Measurements from ENCODE around the gene GMPS. TPM values are rescaled to one million over a fixed set of nuclear protein-coding genes. Genes with fewer than 3 reads are reported as not detected.

The GMPS gene
- total RNA-seq, 1 donor from 2014 or later: 39.9 TPM

DNA sequence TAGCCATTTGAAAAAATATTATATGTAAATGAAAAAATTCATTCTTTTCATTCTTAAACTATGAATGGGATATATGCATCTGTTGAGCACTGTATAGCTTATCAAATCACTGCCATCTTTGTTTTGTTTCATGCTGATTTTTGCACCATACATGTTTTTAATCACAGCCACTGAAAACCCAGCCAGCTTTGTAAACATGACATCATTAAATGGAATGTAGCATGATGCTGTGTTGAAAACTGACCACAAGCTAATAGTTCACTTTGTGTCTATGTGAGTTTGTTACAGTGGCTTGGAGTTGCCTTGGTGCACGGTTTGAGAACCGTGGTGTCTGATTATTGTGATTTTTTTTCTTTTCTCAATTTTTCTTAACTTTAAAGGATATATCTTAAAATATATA, 75.7 kb downstream of the GMPS start:
- ATAC-seq: peak in 1 of 2 donors; percentile 47
- no peaks in the 10 kb centered on the region for H3K9me3 ChIP-seq
- intact Hi-C loops (cut with DNase I): no loop called here
- DNase-seq: no peak
- no peak overlapping the region for H3K4me3 ChIP-seq
- TF ChIP-seq, protein P1, sequence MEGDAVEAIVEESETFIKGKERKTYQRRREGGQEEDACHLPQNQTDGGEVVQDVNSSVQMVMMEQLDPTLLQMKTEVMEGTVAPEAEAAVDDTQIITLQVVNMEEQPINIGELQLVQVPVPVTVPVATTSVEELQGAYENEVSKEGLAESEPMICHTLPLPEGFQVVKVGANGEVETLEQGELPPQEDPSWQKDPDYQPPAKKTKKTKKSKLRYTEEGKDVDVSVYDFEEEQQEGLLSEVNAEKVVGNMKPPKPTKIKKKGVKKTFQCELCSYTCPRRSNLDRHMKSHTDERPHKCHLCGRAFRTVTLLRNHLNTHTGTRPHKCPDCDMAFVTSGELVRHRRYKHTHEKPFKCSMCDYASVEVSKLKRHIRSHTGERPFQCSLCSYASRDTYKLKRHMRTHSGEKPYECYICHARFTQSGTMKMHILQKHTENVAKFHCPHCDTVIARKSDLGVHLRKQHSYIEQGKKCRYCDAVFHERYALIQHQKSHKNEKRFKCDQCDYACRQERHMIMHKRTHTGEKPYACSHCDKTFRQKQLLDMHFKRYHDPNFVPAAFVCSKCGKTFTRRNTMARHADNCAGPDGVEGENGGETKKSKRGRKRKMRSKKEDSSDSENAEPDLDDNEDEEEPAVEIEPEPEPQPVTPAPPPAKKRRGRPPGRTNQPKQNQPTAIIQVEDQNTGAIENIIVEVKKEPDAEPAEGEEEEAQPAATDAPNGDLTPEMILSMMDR (IDR thresholded peaks at IDR 0.05): no peak
- H3K27ac ChIP-seq: no peak overlapping the region
- H3K36me3 ChIP-seq: no peaks in the 10 kb centered on the region
- H3K27me3 ChIP-seq (ENCODE audit: low read depth): no peaks in the 10 kb centered on the region
- H3K4me1 ChIP-seq: no peaks in the 10 kb centered on the region

DNA sequence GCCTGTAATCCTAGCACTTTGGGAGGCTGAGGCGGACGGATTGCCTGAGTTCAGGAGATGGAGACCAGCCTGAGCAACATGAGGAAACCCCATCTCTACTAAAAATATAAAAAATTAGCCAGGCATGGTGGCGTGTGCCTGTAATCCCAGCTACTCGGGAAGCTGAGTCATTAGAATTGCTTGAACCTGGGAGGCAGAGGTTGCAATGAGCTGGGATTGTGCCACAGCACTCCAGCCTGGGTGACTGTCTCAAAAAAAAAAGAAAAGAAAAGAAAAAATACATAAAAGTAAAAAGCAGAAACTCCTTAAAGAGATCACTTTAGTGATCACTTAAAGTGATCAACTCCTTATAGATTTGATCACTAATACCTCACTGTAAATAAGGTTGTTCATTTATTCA, 78.0 kb downstream of the GMPS start:
- no peak for DNase-seq
- Histone ChIP-seq H3K36me3 (no peaks in the 10 kb centered on the region), H3K4me3 (no peak overlapping the region), H3K27ac (no peak overlapping the region), H3K9me3 (no peaks in the 10 kb centered on the region), H3K4me1 (no peaks in the 10 kb centered on the region), H3K27me3 (ENCODE audit: low read depth) (no peaks in the 10 kb centered on the region)
- TF ChIP-seq, protein P1 (IDR thresholded peaks at IDR 0.05): no peak
- ATAC-seq: no peak
- intact Hi-C loops (cut with DNase I): no loop called here

GRCh38 chr3:155949453-155950217, 79.2 kb downstream of the GMPS start:
- intact Hi-C loops (cut with DNase I): no loop called here
- ATAC-seq: peak in 1 of 2 donors; percentile 23

GRCh38 chr3:155956508-155957411, 86.3 kb downstream of the GMPS start:
- TF ChIP-seq, protein P1 (IDR thresholded peaks at IDR 0.05): no peak
- no peaks in the 10 kb centered on the region for H3K36me3 ChIP-seq

More at GRCh38 chr3:155949453-155950217, 79.2 kb downstream of the GMPS start:
- H3K9me3 ChIP-seq: no peaks in the 10 kb centered on the region
- no peak overlapping the region for H3K4me3 ChIP-seq
- TF ChIP-seq, protein P1 (IDR thresholded peaks at IDR 0.05): no peak
- H3K27ac ChIP-seq: no peak overlapping the region
- H3K4me1 ChIP-seq: no peaks in the 10 kb centered on the region
- H3K36me3 ChIP-seq: no peaks in the 10 kb centered on the region
- H3K27me3 ChIP-seq (ENCODE audit: low read depth): no peaks in the 10 kb centered on the region
- DNase-seq: no peak

GRCh38 chr3:155957412-155957880, 87.0 kb downstream of the GMPS start:
- H3K9me3 ChIP-seq: no peaks in the 10 kb centered on the region
- ATAC-seq (peak in 1 of 2 donors; percentile 79), DNase-seq (no peak)
- TF ChIP-seq, protein P1 (IDR thresholded peaks at IDR 0.05): no peak
- no peaks in the 10 kb centered on the region for H3K36me3 ChIP-seq
- H3K27me3 ChIP-seq (ENCODE audit: low read depth): no peaks in the 10 kb centered on the region
- no peaks in the 10 kb centered on the region for H3K4me1 ChIP-seq
- H3K27ac ChIP-seq: no peak overlapping the region
- H3K4me3 ChIP-seq: no peak overlapping the region
- intact Hi-C loops (cut with DNase I): no loop called here

More at GRCh38 chr3:155956508-155957411, 86.3 kb downstream of the GMPS start:
- no peak for DNase-seq
- H3K9me3 ChIP-seq: no peaks in the 10 kb centered on the region
- H3K27me3 ChIP-seq (ENCODE audit: low read depth): no peaks in the 10 kb centered on the region
- ATAC-seq: peak in 1 of 2 donors; percentile 46
- H3K4me3 ChIP-seq: no peak overlapping the region
- H3K4me1 ChIP-seq: no peaks in the 10 kb centered on the region
- intact Hi-C loops (cut with DNase I): no loop called here
- H3K27ac ChIP-seq: no peak overlapping the region
